ENCODE measurements around the gene BMPR2. TPM values are rescaled to one million over a fixed set of nuclear protein-coding genes. Genes with fewer than 3 reads are reported as not detected.

BMPR2 gene
- total and polyA plus RNA-seq, 2 of the 8 experiments (the other 6 are each of a cell fraction or from before 2014, with no cell fraction given), result 5.5 to 19.8 TPM

DNA sequence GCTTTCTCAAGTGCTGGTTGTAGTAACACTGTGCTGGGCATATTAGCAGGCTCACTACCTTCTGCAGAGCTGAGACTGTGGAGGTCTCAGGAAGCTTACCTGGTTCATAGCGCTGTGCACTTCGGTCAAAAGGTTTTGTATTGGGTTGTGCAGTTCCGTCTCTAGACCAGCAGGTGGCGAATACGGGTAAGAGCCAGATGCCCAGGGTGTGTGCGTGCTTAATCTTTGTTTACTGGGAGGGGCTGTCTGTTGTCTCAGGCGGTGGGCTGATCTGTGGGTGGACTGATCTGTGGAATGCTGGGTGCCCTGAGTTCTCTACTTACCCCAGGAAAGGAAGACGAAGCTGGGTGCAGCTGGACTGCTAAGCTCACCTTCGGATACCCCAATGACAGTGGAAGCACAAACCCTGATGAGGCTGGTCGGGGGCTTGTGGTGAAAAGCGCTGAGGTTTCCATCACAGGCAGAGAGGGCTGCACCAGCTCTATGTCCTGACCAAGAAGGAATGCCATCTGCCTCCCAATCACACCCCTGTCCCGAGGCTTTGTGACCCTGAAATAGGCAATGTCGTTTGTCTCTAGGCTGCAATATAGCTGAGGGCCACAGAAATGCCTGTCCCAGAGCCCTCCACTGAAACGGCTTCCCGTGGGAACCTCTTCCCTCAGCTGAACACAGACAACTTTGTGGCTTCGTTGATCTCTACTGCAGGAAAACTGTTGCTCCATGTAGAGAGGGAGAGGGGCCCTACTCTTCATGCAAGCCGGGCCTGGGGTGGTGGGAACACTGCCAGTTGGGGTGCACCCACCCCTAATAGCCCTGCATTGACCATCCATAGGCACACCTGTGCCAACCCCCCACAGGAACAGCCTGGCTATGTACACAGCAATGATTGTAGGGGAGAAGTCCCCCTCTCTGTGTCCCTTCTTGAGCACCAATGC lies 212.8 kb downstream of the BMPR2 start (continued):
- TF ChIP-seq, protein P1, sequence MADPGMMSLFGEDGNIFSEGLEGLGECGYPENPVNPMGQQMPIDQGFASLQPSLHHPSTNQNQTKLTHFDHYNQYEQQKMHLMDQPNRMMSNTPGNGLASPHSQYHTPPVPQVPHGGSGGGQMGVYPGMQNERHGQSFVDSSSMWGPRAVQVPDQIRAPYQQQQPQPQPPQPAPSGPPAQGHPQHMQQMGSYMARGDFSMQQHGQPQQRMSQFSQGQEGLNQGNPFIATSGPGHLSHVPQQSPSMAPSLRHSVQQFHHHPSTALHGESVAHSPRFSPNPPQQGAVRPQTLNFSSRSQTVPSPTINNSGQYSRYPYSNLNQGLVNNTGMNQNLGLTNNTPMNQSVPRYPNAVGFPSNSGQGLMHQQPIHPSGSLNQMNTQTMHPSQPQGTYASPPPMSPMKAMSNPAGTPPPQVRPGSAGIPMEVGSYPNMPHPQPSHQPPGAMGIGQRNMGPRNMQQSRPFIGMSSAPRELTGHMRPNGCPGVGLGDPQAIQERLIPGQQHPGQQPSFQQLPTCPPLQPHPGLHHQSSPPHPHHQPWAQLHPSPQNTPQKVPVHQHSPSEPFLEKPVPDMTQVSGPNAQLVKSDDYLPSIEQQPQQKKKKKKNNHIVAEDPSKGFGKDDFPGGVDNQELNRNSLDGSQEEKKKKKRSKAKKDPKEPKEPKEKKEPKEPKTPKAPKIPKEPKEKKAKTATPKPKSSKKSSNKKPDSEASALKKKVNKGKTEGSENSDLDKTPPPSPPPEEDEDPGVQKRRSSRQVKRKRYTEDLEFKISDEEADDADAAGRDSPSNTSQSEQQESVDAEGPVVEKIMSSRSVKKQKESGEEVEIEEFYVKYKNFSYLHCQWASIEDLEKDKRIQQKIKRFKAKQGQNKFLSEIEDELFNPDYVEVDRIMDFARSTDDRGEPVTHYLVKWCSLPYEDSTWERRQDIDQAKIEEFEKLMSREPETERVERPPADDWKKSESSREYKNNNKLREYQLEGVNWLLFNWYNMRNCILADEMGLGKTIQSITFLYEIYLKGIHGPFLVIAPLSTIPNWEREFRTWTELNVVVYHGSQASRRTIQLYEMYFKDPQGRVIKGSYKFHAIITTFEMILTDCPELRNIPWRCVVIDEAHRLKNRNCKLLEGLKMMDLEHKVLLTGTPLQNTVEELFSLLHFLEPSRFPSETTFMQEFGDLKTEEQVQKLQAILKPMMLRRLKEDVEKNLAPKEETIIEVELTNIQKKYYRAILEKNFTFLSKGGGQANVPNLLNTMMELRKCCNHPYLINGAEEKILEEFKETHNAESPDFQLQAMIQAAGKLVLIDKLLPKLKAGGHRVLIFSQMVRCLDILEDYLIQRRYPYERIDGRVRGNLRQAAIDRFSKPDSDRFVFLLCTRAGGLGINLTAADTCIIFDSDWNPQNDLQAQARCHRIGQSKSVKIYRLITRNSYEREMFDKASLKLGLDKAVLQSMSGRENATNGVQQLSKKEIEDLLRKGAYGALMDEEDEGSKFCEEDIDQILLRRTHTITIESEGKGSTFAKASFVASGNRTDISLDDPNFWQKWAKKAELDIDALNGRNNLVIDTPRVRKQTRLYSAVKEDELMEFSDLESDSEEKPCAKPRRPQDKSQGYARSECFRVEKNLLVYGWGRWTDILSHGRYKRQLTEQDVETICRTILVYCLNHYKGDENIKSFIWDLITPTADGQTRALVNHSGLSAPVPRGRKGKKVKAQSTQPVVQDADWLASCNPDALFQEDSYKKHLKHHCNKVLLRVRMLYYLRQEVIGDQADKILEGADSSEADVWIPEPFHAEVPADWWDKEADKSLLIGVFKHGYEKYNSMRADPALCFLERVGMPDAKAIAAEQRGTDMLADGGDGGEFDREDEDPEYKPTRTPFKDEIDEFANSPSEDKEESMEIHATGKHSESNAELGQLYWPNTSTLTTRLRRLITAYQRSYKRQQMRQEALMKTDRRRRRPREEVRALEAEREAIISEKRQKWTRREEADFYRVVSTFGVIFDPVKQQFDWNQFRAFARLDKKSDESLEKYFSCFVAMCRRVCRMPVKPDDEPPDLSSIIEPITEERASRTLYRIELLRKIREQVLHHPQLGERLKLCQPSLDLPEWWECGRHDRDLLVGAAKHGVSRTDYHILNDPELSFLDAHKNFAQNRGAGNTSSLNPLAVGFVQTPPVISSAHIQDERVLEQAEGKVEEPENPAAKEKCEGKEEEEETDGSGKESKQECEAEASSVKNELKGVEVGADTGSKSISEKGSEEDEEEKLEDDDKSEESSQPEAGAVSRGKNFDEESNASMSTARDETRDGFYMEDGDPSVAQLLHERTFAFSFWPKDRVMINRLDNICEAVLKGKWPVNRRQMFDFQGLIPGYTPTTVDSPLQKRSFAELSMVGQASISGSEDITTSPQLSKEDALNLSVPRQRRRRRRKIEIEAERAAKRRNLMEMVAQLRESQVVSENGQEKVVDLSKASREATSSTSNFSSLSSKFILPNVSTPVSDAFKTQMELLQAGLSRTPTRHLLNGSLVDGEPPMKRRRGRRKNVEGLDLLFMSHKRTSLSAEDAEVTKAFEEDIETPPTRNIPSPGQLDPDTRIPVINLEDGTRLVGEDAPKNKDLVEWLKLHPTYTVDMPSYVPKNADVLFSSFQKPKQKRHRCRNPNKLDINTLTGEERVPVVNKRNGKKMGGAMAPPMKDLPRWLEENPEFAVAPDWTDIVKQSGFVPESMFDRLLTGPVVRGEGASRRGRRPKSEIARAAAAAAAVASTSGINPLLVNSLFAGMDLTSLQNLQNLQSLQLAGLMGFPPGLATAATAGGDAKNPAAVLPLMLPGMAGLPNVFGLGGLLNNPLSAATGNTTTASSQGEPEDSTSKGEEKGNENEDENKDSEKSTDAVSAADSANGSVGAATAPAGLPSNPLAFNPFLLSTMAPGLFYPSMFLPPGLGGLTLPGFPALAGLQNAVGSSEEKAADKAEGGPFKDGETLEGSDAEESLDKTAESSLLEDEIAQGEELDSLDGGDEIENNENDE (IDR thresholded peaks at IDR 0.05; ENCODE audit: insufficient replicate concordance, low read length), result no peak
- 0 out of 2 replicates have a peak, but pooled peaks have one; percentile 17 for TF ChIP-seq POLR2AphosphoS5 (IDR thresholded peaks at IDR 0.05; ENCODE audit: low read depth, low read length)
- TF ChIP-seq POU5F1 (IDR thresholded peaks at IDR 0.05; ENCODE audit: low read depth, low read length), result no peak
- no peak for TF ChIP-seq ZNF274 (IDR thresholded peaks at IDR 0.05; ENCODE audit: borderline replicate concordance, extremely low read depth, low read length)
- TF ChIP-seq, protein P2, sequence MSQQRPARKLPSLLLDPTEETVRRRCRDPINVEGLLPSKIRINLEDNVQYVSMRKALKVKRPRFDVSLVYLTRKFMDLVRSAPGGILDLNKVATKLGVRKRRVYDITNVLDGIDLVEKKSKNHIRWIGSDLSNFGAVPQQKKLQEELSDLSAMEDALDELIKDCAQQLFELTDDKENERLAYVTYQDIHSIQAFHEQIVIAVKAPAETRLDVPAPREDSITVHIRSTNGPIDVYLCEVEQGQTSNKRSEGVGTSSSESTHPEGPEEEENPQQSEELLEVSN (IDR thresholded peaks at IDR 0.05), result no peak
- TF ChIP-seq YY1 (IDR thresholded peaks at IDR 0.05; ENCODE audit: low read depth, low read length), result no peak
- no peak for TF ChIP-seq MAFK (IDR thresholded peaks at IDR 0.05; ENCODE audit: low read depth, low read length)
- TF ChIP-seq CREB1 (IDR thresholded peaks at IDR 0.05), result 0 out of 2 replicates have a peak, but pooled peaks have one; percentile 21
- TF ChIP-seq CBX5 (IDR thresholded peaks at IDR 0.05; ENCODE audit: low read depth, low read length), result no peak
